Uterus (tissue), 4 donors: ENCODE measurements around the gene AMER3. TPM values are rescaled to one million over a fixed set of nuclear protein-coding genes. Genes with fewer than 3 reads are reported as not detected.
A peak's percentile ranks its signal among the peaks of the same experiment; 100 is the strongest.

ENCODE experiments used
- DNase-seq, 2 donors: peaks; one replicate each; pipeline ENCODE4 v3.0.0-alpha.2; 2019 to 2020
- H3K27ac ChIP-seq, 2 donors: fragments of 200-600 bp; sonication (generic); 1 replicate in 1 of 2; 2 replicates in 1 of 2; pipeline ENCODE4 v1.5.1; 2016 to 2018
- H3K27me3 ChIP-seq, 2 donors: fragments of 200-600 bp; sonication (generic); one replicate each; pipeline ENCODE4 v1.5.1; 2018 to 2019; ENCODE audit warnings: control low read depth in 1 of 2
- H3K36me3 ChIP-seq, 2 donors: fragments of 200-600 bp; sonication (generic); one replicate each; pipeline ENCODE4 v1.5.1; 2019; ENCODE audit warnings: control low read depth in 1 of 2
- H3K4me1 ChIP-seq, 2 donors: fragments of 200-600 bp; sonication (generic); one replicate each; pipeline ENCODE4 v1.5.1; 2018 to 2019; ENCODE audit warnings: control low read depth in 1 of 2
- H3K4me3 ChIP-seq, 2 donors: fragments of 200-600 bp; sonication (generic); 1 replicate in 1 of 2; 2 replicates in 1 of 2; pipeline ENCODE4 v1.5.1; 2018 to 2019; ENCODE audit warnings: mild to moderate bottlenecking in 1 of 2
- H3K9me3 ChIP-seq, 2 donors: fragments of 200-600 bp; sonication (generic); one replicate each; pipeline ENCODE4 v1.5.1; 2019; ENCODE audit warnings: control low read depth in 1 of 2
- POLR2A ChIP-seq, 2 donors: fragments of 450-650 bp; IDR thresholded peaks; one replicate each; pipeline ENCODE4 v1.6.1; 2016; ENCODE audit warnings: antibody characterized with exemption in 2 of 2, mild to moderate bottlenecking in 1 of 2, moderate library complexity in 1 of 2
- intact Hi-C: fragments of 100-400 bp; cut with DNase I; formaldehyde crosslinking; loops from one replicate; pipeline ENCODE4 v1.15.1; 2023; ENCODE audit warnings: low total_unique reads
- total RNA-seq, 4 donors: library from RNA; depleted of rRNA in 3 of 4; stranded (reverse); fragments of >200 nt in 3 of 4; gene quantifications; one replicate each; pipeline versions ENCODE4 v1.1.0 to v1.2.4, GENCODE V29; 2014 to 2023
- TF ChIP-seq, protein P1 (sequence below), 4 experiments: fragments of 200-600 bp in 2 of 4; fragments of 450-650 bp in 2 of 4; sonication (generic) in 2 of 4; IDR thresholded peaks; one replicate each; pipeline ENCODE4 v1.5.1; 2016 to 2019; ENCODE audit warnings: antibody characterized with exemption in 4 of 4, mild to moderate bottlenecking in 2 of 4, moderate library complexity in 1 of 4
- donor health status: DM: yes; HTN: yes; CAD: no.

Gene AMER3
- total RNA-seq, 4 donors from 2014 or later = 0.21 TPM; not detected in 3

DNA sequence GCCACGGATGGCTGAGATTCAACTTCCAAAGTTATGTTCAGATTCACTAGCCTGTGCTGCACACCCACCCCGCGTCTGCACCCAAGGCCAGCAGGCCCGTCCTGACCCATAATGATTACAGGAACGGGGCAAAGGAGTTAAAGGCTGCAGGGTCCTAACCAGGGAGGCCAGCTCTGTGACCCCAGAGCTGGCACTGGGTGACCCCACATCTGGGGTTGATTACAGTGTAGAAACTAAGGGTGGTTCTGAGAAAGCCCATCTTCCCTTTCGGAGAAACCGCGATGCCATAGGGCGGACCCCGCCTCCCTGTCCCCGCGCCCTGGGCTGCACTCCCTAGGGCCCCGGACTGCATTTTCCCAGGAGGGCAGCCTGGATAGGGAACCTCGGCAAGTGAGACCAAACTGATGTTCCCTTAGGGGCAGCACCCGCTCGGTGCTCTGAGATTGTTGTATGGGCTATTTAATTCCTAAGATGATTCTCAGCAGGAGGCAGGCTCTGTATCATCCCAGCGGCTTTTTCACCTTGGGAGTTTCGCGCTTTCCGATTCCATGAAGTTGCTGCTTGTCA lies 28.6 kb upstream of the AMER3 start:
- Histone ChIP-seq H3K4me3 (peak overlapping the region; percentile 43 to 48), H3K27me3 (no peaks in the 10 kb centered on the region), H3K27ac (peak overlapping the region; percentile 36 to 81), H3K4me1 (peaks cover 6 to 7% of the 10 kb centered on the region in 2 donors), H3K36me3 (no peaks in the 10 kb centered on the region), H3K9me3 (no peaks in the 10 kb centered on the region)
- DNase-seq = no peak
- TF ChIP-seq POLR2A (IDR thresholded peaks at IDR 0.05) = no peak
- TF ChIP-seq, protein P1, sequence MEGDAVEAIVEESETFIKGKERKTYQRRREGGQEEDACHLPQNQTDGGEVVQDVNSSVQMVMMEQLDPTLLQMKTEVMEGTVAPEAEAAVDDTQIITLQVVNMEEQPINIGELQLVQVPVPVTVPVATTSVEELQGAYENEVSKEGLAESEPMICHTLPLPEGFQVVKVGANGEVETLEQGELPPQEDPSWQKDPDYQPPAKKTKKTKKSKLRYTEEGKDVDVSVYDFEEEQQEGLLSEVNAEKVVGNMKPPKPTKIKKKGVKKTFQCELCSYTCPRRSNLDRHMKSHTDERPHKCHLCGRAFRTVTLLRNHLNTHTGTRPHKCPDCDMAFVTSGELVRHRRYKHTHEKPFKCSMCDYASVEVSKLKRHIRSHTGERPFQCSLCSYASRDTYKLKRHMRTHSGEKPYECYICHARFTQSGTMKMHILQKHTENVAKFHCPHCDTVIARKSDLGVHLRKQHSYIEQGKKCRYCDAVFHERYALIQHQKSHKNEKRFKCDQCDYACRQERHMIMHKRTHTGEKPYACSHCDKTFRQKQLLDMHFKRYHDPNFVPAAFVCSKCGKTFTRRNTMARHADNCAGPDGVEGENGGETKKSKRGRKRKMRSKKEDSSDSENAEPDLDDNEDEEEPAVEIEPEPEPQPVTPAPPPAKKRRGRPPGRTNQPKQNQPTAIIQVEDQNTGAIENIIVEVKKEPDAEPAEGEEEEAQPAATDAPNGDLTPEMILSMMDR (IDR thresholded peaks at IDR 0.05) = no peak
- intact Hi-C loops = no loop called here

DNA sequence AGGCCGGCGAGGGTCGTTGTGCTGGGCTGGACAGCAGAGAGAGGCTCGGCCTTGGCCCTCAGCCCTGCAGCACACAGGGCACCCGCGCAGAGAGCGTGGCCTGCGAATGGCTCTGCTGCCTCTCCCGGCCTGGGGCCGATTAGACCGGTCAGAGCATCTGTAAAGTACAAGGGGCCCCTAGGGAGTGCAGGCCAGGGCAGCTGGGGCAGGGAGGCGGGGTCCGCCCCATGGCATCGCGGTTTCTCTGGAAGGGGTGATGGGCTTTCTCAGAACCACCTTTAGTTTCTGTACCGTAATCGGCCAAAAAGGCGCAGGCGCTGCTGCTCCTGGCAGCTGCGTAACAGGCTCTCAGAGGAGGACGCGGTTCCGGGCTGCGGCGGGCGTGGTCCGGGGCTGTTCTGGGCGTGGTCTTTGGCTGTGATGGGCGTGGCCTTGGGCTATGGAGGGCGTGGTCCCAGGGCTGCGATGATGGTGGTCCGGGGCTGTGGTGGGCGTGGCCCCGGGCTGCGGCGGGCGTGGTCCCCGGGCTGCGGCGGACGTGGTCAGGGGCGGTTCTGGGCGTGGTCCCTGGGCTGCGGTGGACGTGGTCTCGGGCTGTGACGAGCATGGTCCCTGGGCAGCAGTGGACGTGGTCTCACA lies 27.9 kb upstream of the AMER3 start:
- intact Hi-C loops = no loop called here
- H3K27ac ChIP-seq = peak overlapping the region; percentile 36 to 81
- peaks cover 6 to 7% of the 10 kb centered on the region in 2 donors for H3K4me1 ChIP-seq
- peak overlapping the region; percentile 43 to 48 for H3K4me3 ChIP-seq
- H3K9me3 ChIP-seq = no peaks in the 10 kb centered on the region
- DNase-seq = peak; percentile 82 to 83
- no peaks in the 10 kb centered on the region for H3K36me3 ChIP-seq
- no peaks in the 10 kb centered on the region for H3K27me3 ChIP-seq
- TF ChIP-seq, protein P1 (IDR thresholded peaks at IDR 0.05) = peak in 1 of 4 experiments; percentile 6
- TF ChIP-seq POLR2A (IDR thresholded peaks at IDR 0.05) = peak in 1 of 2 donors; percentile 57

DNA sequence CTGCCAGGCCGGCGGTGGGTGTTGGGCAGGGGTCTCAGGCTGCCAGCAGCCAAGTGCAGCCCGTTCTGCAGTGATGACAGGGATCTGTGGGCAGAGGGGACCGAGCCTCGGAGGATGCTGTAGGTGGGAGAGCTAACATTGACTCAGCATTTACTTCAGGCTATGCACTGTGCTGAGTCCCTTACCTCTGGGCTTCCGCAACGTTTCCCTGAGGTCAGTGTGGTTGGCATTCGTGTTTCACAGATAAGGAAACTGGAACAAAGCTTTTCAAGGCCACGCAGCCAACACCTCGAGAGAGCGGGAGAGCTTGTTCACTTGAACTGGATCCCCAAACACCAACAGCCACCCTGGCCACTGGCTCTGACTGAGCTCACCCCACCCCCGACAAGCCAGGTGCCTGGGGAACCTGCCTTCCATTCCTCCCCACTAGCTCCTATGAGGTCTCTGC lies 27.3 kb upstream of the AMER3 start:
- H3K4me1 ChIP-seq = peaks cover 6 to 7% of the 10 kb centered on the region in 2 donors
- no peaks in the 10 kb centered on the region for H3K36me3 ChIP-seq
- no peaks in the 10 kb centered on the region for H3K9me3 ChIP-seq
- TF ChIP-seq POLR2A (IDR thresholded peaks at IDR 0.05) = no peak
- TF ChIP-seq, protein P1 (IDR thresholded peaks at IDR 0.05) = no peak
- H3K27ac ChIP-seq = peak overlapping the region in 1 of 2 donors; percentile 81
- no peak for DNase-seq
- H3K4me3 ChIP-seq = peak overlapping the region; percentile 6 to 43
- intact Hi-C loops = no loop called here
- no peaks in the 10 kb centered on the region for H3K27me3 ChIP-seq

DNA sequence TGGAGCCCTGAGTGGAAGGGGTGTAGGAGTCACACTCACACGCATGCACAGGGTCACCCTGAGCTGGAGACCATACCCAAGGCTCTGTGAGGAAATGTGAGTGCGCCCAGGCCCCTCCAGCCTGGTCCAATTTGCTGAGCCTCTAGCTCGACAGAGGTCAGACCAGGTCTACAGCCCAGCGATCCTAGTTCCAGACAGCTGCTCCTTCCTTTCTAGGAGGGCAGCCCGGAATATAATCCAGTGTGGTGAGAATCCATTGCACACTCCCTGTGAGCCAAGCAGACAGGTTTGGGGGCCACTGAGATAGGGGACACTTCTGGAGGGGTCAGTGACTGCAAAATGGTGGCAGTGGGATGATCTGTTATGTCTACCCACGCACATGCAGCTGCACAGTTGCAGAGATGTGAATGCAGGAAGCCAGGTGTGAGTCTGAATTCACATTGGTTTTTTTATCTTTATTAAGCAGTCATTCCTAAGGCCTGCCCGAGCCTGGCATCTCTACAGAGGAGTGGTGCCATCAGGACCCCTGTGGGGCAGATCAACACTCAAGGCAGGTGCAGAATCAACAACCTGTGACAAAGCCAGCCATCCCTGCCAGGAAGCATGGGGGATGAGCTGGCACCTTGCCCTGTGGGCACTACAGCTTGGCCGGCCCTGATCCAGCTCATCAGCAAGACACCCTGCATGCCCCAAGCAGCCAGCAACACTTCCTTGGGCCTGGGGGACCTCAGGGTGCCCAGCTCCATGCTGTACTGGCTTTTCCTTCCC lies 26.6 kb upstream of the AMER3 start, which contains the start of gene GPR148:
Gene GPR148 (plus strand): TSS at position 522 of the 768 bp plus-strand sequence. CDS start 82 bp downstream, at position 604.
- no peak for DNase-seq
- Histone ChIP-seq H3K4me3 (peak within 1 kb of the TSS; percentile 6 to 43), H3K27me3 (no peaks in the 10 kb centered on the region), H3K36me3 (no peaks in the 10 kb centered on the region), H3K9me3 (no peaks in the 10 kb centered on the region), H3K27ac (peak within 1 kb of the TSS in 1 of 2 donors; percentile 81), H3K4me1 (peaks cover 6 to 7% of the 10 kb centered on the region in 2 donors)
- TF ChIP-seq POLR2A (IDR thresholded peaks at IDR 0.05) = no peak
- TF ChIP-seq, protein P1 (IDR thresholded peaks at IDR 0.05) = no peak
- intact Hi-C loops = no loop called here
